ENCODE measurements around the gene MUCL3.
A peak's percentile ranks its signal among the peaks of the same experiment; 100 is the strongest.

Gene MUCL3

GRCh38 chr6:30937265-30937664 is 3.5 kb upstream of the MUCL3 start:
- Histone ChIP-seq H3K9me3 (no peaks in the 10 kb centered on the region), H3K27ac (no peak overlapping the region), H3K36me3 (no peaks in the 10 kb centered on the region), H3K4me3 (no peak overlapping the region), H3K4me1 (peaks cover 0 to 1% (median under 1%) of the 10 kb centered on the region in 4 donors), H3K27me3 (peaks cover 0 to 36% of the 10 kb centered on the region in 2 donors)
- no peak for TF ChIP-seq CTCF (IDR thresholded peaks at IDR 0.05)
- intact Hi-C loops (cut with DNase I; ENCODE audit: low total_unique reads), result no loop called here
- no peak for DNase-seq

GRCh38 chr6:30938730-30939129 is 2.0 kb upstream of the MUCL3 start:
- no peak overlapping the region for H3K4me3 ChIP-seq
- no peaks in the 10 kb centered on the region for H3K36me3 ChIP-seq
- no peak for TF ChIP-seq CTCF (IDR thresholded peaks at IDR 0.05)
- H3K9me3 ChIP-seq, result no peaks in the 10 kb centered on the region
- intact Hi-C loops (cut with DNase I; ENCODE audit: low total_unique reads), result no loop called here
- H3K27me3 ChIP-seq, result peaks cover 0 to 39% of the 10 kb centered on the region in 2 donors
- peaks cover 0 to 11% (median 3%) of the 10 kb centered on the region in 4 donors for H3K4me1 ChIP-seq
- DNase-seq, result no peak
- H3K27ac ChIP-seq, result no peak overlapping the region

GRCh38 chr6:30939473-30939872 is 1.3 kb upstream of the MUCL3 start:
- intact Hi-C loops (cut with DNase I; ENCODE audit: low total_unique reads), result no loop called here
- no peak overlapping the region for H3K27ac ChIP-seq
- no peak for TF ChIP-seq CTCF (IDR thresholded peaks at IDR 0.05)

GRCh38 chr6:30942338-30943060 is 1.7 kb downstream of the MUCL3 start:
- Histone ChIP-seq H3K4me3 (no peak overlapping the region), H3K27ac (no peak overlapping the region), H3K9me3 (no peaks in the 10 kb centered on the region), H3K36me3 (no peaks in the 10 kb centered on the region), H3K4me1 (peaks cover 0 to 11% (median 3%) of the 10 kb centered on the region in 4 donors), H3K27me3 (peaks cover 0 to 38% of the 10 kb centered on the region in 2 donors)
- intact Hi-C loops (cut with DNase I; ENCODE audit: low total_unique reads), result no loop called here
- TF ChIP-seq CTCF (IDR thresholded peaks at IDR 0.05), result peak in 1 of 2 experiments; percentile 17
- peak in 1 of 2 donors; percentile 52 for DNase-seq

More at GRCh38 chr6:30939473-30939872, 1.3 kb upstream of the MUCL3 start:
- Histone ChIP-seq H3K4me1 (peaks cover 0 to 11% (median 3%) of the 10 kb centered on the region in 4 donors), H3K36me3 (no peaks in the 10 kb centered on the region), H3K27me3 (peaks cover 0 to 39% of the 10 kb centered on the region in 2 donors), H3K9me3 (no peaks in the 10 kb centered on the region), H3K4me3 (no peak overlapping the region)
- no peak for DNase-seq

- intact Hi-C loops (cut with DNase I; ENCODE audit: low total_unique reads), result no loop called here
- peaks cover 0 to 11% (median 3%) of the 10 kb centered on the region in 4 donors for H3K4me1 ChIP-seq
- H3K36me3 ChIP-seq, result no peaks in the 10 kb centered on the region
- H3K27me3 ChIP-seq, result peaks cover 0 to 35% of the 10 kb centered on the region in 2 donors
- H3K9me3 ChIP-seq, result no peaks in the 10 kb centered on the region
- H3K27ac ChIP-seq, result no peak overlapping the region
- no peak for TF ChIP-seq CTCF (IDR thresholded peaks at IDR 0.05)
- no peak overlapping the region for H3K4me3 ChIP-seq
- no peak for DNase-seq
These were observed 3.3 kb downstream of the MUCL3 start for GRCh38 chr6:30944051-30944450.
